H9 (cell line): ENCODE measurements around the gene CXCL6. TPM values are rescaled to one million over a fixed set of nuclear protein-coding genes. Genes with fewer than 3 reads are reported as not detected.

ENCODE experiments used
- DNase-seq: peaks from one replicate; pipeline ENCODE4 v3.0.0-alpha.2; 2017
- H2AFZ ChIP-seq: one replicate; pipeline ENCODE4 v1.6.1; 2013; ENCODE audit warnings: mild to moderate bottlenecking, low read length, control low read depth, moderate library complexity
- H2AK5ac ChIP-seq: 2 replicates; pipeline ENCODE4 v1.6.1; 2013; ENCODE audit warnings: low read length, control low read depth, mixed read lengths; ENCODE audit not compliant: insufficient read length
- H2BK120ac ChIP-seq: one replicate; pipeline ENCODE4 v1.6.1; 2013; ENCODE audit warnings: low read depth, mild to moderate bottlenecking, low read length, control low read depth, inconsistent platforms; ENCODE audit not compliant: poor library complexity, severe bottlenecking
- H2BK12ac ChIP-seq: 2 replicates; pipeline ENCODE4 v1.6.1; 2013; ENCODE audit warnings: low read length, control low read depth, mixed read lengths, low read depth; ENCODE audit not compliant: insufficient read length
- H2BK15ac ChIP-seq: 2 replicates; pipeline ENCODE4 v1.6.1; 2013; ENCODE audit warnings: low read depth, low read length, control low read depth
- H2BK20ac ChIP-seq: one replicate; pipeline ENCODE4 v1.6.1; 2013; ENCODE audit warnings: low read depth, mild to moderate bottlenecking, low read length, control low read depth, inconsistent platforms; ENCODE audit not compliant: poor library complexity, severe bottlenecking
- H2BK5ac ChIP-seq: 2 replicates; pipeline ENCODE4 v1.6.1; 2013; ENCODE audit warnings: low read length, control low read depth, mixed read lengths; ENCODE audit not compliant: insufficient read length
- H3K14ac ChIP-seq: 2 replicates; pipeline ENCODE4 v1.6.1; 2013; ENCODE audit warnings: low read length, control low read depth; ENCODE audit not compliant: insufficient read depth
- H3K18ac ChIP-seq: 2 replicates; pipeline ENCODE4 v1.6.1; 2013; ENCODE audit warnings: low read depth, mild to moderate bottlenecking, mixed read lengths, low read length, control low read depth; ENCODE audit not compliant: insufficient read length
- H3K23ac ChIP-seq: 2 replicates; pipeline ENCODE4 v1.6.1; 2013; ENCODE audit warnings: low read length, control low read depth, mixed read lengths, low read depth; ENCODE audit not compliant: insufficient read length
- H3K23me2 ChIP-seq: 2 replicates; pipeline ENCODE4 v1.6.1; 2013; ENCODE audit warnings: low read depth, mild to moderate bottlenecking, mixed read lengths, low read length, control low read depth; ENCODE audit not compliant: insufficient read length, poor library complexity, severe bottlenecking
- H3K27ac ChIP-seq: 2 replicates; pipeline ENCODE4 v1.5.1; 2013; ENCODE audit warnings: low read length, control low read depth, mixed read lengths, low read depth; ENCODE audit not compliant: insufficient read length
- H3K27me3 ChIP-seq: 2 replicates; pipeline ENCODE4 v1.6.1; 2013; ENCODE audit warnings: low read length, control low read depth, inconsistent platforms; ENCODE audit not compliant: insufficient read depth
- H3K4ac ChIP-seq: 2 replicates; pipeline ENCODE4 v1.6.1; 2013; ENCODE audit warnings: low read depth, mild to moderate bottlenecking, control low read depth, inconsistent platforms, low read length, moderate library complexity
- H3K4me1 ChIP-seq: 2 replicates; pipeline ENCODE4 v1.6.1; 2013; ENCODE audit warnings: low read length, control low read depth, inconsistent platforms; ENCODE audit not compliant: insufficient read depth
- H3K4me2 ChIP-seq: 2 replicates; pipeline ENCODE4 v1.6.1; 2013; ENCODE audit warnings: low read length, control low read depth, mixed read lengths; ENCODE audit not compliant: insufficient read length, insufficient read depth
- H3K56ac ChIP-seq: 2 replicates; pipeline ENCODE4 v1.6.1; 2013; ENCODE audit warnings: low read depth, mild to moderate bottlenecking, mixed read lengths, low read length, control low read depth; ENCODE audit not compliant: insufficient read length
- H3K79me1 ChIP-seq: 2 replicates; pipeline ENCODE4 v1.6.1; 2013; ENCODE audit warnings: low read depth, mild to moderate bottlenecking, moderate library complexity, low read length, control low read depth, inconsistent platforms; ENCODE audit not compliant: insufficient read depth, poor library complexity, severe bottlenecking
- H3K79me2 ChIP-seq: 2 replicates; pipeline ENCODE4 v1.6.1; 2013; ENCODE audit warnings: low read length, control low read depth, inconsistent platforms; ENCODE audit not compliant: insufficient read depth
- H3K9ac ChIP-seq: 2 replicates; pipeline ENCODE4 v1.6.1; 2013; ENCODE audit warnings: low read length, control low read depth, mixed read lengths; ENCODE audit not compliant: insufficient read length; ENCODE audit errors: extremely low read depth
- H3K9me3 ChIP-seq: one replicate; pipeline ENCODE4 v1.6.1; 2013; ENCODE audit warnings: low read depth, low read length, inconsistent platforms; ENCODE audit not compliant: control insufficient read depth
- H3T11ph ChIP-seq: one replicate; pipeline ENCODE4 v1.6.1; 2013; ENCODE audit warnings: mild to moderate bottlenecking, low read length, control low read depth, inconsistent platforms
- H4K20me1 ChIP-seq: one replicate; pipeline ENCODE4 v1.6.1; 2013; ENCODE audit not compliant: control insufficient read depth, insufficient read length, insufficient read depth
- H4K5ac ChIP-seq: 2 replicates; pipeline ENCODE4 v1.6.1; 2013; ENCODE audit warnings: low read depth, mild to moderate bottlenecking, mixed read lengths, low read length, control low read depth; ENCODE audit not compliant: insufficient read length
- H4K8ac ChIP-seq: replicated peaks from 2 replicates; pipeline ENCODE4 v1.6.1; 2013; ENCODE audit warnings: low read length, control low read depth, mixed read lengths, low read depth; ENCODE audit not compliant: insufficient read length
- H4K91ac ChIP-seq: 2 replicates; pipeline ENCODE4 v1.6.1; 2013; ENCODE audit warnings: low read depth, mild to moderate bottlenecking, moderate library complexity, mixed read lengths, low read length, control low read depth; ENCODE audit not compliant: insufficient read length
- H3K27ac Mint-ChIP-seq, 3 experiments: 2 replicates in 2 of 3; 3 replicates in 1 of 3; pipeline ENCODE4 v1.8.0; 2020 to 2021; ENCODE audit warnings: mixed read lengths in 3 of 3, mild to moderate bottlenecking in 1 of 3, moderate library complexity in 1 of 3
- H3K27me3 Mint-ChIP-seq: 2 replicates; pipeline ENCODE4 v1.8.0; 2021; ENCODE audit warnings: low read depth, mild to moderate bottlenecking, moderate library complexity, mixed read lengths
- H3K36me3 Mint-ChIP-seq, 3 experiments: 2 replicates in 2 of 3; 3 replicates in 1 of 3; pipeline ENCODE4 v1.8.0; 2020 to 2021; ENCODE audit warnings: low read depth in 3 of 3, mixed read lengths in 3 of 3; ENCODE audit not compliant: insufficient read depth in 1 of 3
- H3K4me1 Mint-ChIP-seq, 2 experiments: 2 replicates each; pipeline ENCODE4 v1.8.0; 2020; ENCODE audit warnings: mixed read lengths in 2 of 2
- H3K4me3 Mint-ChIP-seq, 2 experiments: 2 replicates in 1 of 2; 3 replicates in 1 of 2; pipeline ENCODE4 v1.8.0; 2020 to 2021; ENCODE audit warnings: mild to moderate bottlenecking in 2 of 2, mixed read lengths in 2 of 2, moderate library complexity in 1 of 2
- H3K9me3 Mint-ChIP-seq, 2 experiments: 2 replicates in 1 of 2; 3 replicates in 1 of 2; pipeline ENCODE4 v1.8.0; 2020; ENCODE audit warnings: mild to moderate bottlenecking in 2 of 2, mixed read lengths in 2 of 2, moderate library complexity in 1 of 2
- WGBS: extraction: QIAGEN DNeasy Blood & Tissue Kit; methylation state at CpG from one replicate; pipeline ENCODE4 v1.1.7; 2013; ENCODE audit warnings: missing lambda C conversion rate, low lambda C conversion rate, mixed read lengths; ENCODE audit not compliant: insufficient read length; ENCODE audit errors: extremely low coverage; 5-methylcytosine and 5-hydroxymethylcytosine counted together
- total RNA-seq: library from RNA; stranded (reverse); gene quantifications from 2 replicates; pipeline ENCODE4 v1.2.1, GENCODE V29; 2021
- TF ChIP-seq, protein P1 (sequence below): fragments of 200-600 bp; sonication (generic); conservative IDR thresholded peaks from 3 replicates; pipeline ENCODE4 v1.8.0; 2021; ENCODE audit warnings: antibody characterized with exemption, mild to moderate bottlenecking

CXCL6 gene
- total RNA-seq, 1 experiment from 2014 or later: 0.85 TPM

- no peaks in the 10 kb centered on the region for H3K79me2 ChIP-seq
- H3K27ac ChIP-seq: no peak overlapping the region
- no peak overlapping the region for H4K5ac ChIP-seq
- H3K23ac ChIP-seq: no peak overlapping the region
- Mint-ChIP-seq H3K4me3 (no peak overlapping the region), H3K9me3 (no peaks in the 10 kb centered on the region), H3K27ac (no peak overlapping the region), H3K27me3 (peaks cover 9% of the 10 kb centered on the region), H3K36me3 (no peaks in the 10 kb centered on the region), H3K4me1 (peaks cover 4 to 11% of the 10 kb centered on the region in 2 experiments)
- no peak overlapping the region for H2BK15ac ChIP-seq
- no peak overlapping the region for H3K18ac ChIP-seq
- H2BK5ac ChIP-seq: no peak overlapping the region
- TF ChIP-seq, protein P1, sequence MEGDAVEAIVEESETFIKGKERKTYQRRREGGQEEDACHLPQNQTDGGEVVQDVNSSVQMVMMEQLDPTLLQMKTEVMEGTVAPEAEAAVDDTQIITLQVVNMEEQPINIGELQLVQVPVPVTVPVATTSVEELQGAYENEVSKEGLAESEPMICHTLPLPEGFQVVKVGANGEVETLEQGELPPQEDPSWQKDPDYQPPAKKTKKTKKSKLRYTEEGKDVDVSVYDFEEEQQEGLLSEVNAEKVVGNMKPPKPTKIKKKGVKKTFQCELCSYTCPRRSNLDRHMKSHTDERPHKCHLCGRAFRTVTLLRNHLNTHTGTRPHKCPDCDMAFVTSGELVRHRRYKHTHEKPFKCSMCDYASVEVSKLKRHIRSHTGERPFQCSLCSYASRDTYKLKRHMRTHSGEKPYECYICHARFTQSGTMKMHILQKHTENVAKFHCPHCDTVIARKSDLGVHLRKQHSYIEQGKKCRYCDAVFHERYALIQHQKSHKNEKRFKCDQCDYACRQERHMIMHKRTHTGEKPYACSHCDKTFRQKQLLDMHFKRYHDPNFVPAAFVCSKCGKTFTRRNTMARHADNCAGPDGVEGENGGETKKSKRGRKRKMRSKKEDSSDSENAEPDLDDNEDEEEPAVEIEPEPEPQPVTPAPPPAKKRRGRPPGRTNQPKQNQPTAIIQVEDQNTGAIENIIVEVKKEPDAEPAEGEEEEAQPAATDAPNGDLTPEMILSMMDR: no peak
- H3K9ac ChIP-seq: no peak overlapping the region
- DNase-seq: no peak
- no peak overlapping the region for H2BK20ac ChIP-seq
- no peak overlapping the region for H2AK5ac ChIP-seq
- H3K4me2 ChIP-seq: no peak overlapping the region
- no peak overlapping the region for H3K14ac ChIP-seq
- H3K56ac ChIP-seq: no peak overlapping the region
- H3K79me1 ChIP-seq: no peaks in the 10 kb centered on the region
- no peak overlapping the region for H4K91ac ChIP-seq
- WGBS: no CpG with 5 or more reads among the region's 3 CpGs
- H3K23me2 ChIP-seq: no peaks in the 10 kb centered on the region
- no peak overlapping the region for H3K4ac ChIP-seq
- H2BK12ac ChIP-seq: no peak overlapping the region
- no peaks in the 10 kb centered on the region for H3K4me1 ChIP-seq
- no peak overlapping the region for H4K8ac ChIP-seq
- no peak overlapping the region for H2AFZ ChIP-seq
- H4K20me1 ChIP-seq: no peaks in the 10 kb centered on the region
- H3K27me3 ChIP-seq: no peaks in the 10 kb centered on the region
- H3K9me3 ChIP-seq: no peaks in the 10 kb centered on the region
- H2BK120ac ChIP-seq: no peak overlapping the region
- no peak overlapping the region for H3T11ph ChIP-seq
Measured at GRCh38 chr4:73844345-73844744, 7.9 kb downstream of the CXCL6 start.
